ENCODE data around the gene PACRG.

The PACRG gene

DNA sequence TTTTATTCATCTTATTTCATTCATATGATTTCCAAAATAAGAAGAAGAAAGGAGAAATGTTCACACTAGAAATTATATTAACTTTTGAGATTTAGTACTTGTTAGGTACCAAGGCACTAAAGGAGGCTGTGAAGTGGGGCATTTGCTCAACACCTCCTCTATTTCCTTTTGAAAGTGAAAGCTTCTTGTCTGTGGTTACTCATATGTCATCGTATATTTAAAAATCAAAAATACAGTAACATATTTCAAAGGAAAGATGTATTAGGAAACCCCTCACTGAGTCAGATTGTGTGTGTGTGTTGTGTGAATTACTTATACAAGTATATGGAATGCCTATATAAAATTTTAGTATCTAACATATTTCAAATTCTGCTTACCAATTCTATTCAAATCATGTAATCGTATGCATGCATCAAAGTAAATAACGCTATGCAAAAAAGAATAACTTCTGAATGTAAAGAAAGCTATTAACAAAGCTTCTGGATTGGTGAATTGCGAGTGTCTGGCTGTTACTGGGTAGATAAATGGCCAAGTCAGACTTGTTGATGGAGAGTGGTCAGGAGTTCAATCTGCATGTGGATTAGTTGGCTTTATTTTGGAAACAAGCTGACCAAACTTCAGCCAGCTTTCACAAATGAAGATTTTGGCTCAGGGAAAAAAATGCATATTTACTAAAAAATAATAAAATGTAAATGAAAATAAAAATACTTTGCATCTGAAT is 70.9 kb downstream of the PACRG start:
- DNase-seq: no peak

DNA sequence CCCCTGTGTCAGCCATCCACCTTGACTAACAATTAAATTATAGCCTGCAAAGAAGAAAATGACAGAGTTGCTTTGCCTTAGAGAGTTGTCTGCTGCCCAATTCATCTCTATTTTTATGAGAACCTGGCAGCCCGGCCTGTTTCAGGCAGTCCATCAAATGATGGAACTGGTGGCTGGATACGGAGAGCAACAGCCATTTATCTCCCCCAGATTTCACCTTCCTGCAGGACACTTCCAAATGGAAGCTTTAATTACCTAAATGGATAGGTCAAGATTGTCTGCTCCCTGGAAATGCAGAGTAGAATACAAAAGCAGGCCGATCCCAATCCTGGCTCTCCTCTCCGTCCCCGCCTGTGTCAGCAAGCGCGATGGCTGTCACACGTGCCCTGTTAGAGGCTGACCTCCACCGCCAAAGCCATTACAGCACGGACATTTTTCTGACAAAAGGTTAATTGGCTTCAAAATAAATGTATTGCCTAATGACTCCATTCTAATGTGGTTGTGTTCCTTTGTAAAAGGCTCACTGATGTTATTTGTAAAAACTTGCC is 86.7 kb downstream of the PACRG start:
- no peak for DNase-seq

DNA sequence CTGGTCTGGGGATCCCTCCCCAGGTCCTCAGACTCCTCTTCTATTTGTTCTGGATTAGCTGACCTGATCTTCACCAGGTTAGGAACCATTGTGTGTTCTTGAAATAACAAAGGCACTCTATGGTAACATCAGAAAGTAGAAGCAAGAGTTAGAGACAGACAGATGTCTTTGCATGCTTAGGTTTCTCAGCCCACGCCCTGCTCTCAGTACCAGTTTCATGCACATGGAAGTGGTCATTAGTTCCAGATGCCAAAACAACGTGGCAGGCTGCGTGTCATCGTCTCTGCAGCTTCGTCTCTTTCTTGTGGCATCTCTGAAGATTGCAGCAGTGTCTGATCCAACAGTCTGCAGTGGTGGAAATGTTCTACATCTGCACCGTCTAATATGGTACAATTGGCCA is 89.4 kb downstream of the PACRG start:
- no peak for DNase-seq

DNA sequence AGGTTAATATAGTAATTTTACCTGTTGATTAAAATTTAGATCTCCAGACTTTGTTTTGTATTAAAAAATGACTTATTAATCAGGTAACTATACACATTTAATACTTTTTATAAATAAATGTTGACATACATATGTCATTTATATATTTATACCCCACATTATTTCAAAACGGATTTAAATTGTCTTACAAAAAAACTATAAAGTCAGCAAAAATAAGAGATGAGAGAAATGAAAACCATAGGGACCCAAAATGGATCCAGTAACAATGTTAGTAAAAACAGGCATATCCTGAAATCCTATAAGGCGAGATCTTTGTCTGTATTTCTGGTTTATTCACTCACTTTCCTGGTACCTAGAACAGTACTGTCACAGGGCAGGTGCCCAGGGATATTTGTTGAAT is 91.5 kb downstream of the PACRG start:
- DNase-seq: no peak

DNA sequence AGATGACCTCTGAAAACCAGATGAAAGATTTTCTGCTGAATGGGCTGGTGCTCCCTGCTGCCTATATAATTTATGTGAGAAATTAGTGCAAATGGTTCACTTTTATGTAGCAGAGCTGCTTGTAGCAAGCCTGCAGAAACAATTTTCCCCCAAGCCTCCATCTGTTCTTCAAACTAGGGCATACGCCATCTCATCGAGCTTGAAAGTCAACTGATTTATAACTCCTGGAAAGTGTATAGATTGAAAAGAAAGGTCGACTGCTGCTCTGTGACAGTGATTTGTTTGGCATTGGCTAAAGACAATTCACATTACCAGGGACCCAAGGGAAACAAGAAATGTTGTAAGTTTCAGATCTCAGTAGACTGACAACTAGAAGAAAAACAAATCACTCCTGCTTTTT is 93.3 kb downstream of the PACRG start:
- DNase-seq: no peak

DNA sequence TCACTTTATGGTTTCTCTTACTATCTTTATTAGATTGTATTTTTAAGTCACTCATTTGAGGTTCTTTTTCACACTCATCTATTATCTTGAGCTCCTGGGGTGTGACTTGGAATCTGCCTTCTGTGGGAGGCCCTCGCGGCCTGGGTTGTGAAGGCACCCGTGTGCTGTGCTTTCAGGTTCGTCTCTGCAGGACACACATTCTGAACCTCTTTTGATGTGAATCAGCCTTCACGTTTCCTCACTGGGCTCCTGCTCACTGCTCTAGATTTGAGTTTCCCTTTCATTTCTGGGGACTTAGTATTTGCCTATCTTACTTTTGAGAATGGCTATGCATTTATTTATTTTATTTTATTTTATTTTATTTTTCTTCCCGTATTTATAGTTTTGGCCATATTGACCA is 97.8 kb downstream of the PACRG start:
- no peak for DNase-seq

DNA sequence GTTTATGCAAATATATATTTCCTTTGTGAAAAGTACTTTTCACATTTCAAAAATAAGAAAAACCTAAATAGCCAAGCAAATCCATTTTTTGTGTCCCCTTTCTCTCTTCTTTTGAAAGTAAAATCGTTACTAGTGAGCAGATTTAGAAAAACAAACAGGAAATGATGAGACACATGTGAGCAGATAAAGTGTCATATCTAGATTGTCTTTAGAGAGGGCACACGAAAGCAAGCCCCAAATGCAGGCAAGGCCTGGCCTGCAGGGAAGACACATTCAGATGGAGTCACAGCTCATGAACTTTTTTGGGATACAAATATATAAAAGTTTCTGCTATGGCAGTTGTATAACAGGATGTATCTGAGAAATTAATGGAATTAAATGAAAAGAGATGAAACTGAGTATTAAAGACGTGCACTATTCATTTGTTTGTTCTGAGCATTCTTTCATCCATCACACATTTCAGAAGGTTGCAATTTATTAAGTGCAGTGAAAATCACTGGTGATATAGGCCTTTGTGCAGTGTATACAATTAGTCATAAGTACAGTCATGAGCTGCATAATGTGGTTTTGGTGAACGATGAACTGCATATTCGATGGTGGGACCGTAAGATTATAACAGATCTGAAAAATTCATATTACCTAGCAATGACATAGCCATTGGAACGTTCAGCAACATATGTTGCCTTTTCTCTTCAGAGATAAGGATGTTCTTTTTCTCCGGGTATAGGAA is 101.4 kb downstream of the PACRG start:
- no peak for DNase-seq

DNA sequence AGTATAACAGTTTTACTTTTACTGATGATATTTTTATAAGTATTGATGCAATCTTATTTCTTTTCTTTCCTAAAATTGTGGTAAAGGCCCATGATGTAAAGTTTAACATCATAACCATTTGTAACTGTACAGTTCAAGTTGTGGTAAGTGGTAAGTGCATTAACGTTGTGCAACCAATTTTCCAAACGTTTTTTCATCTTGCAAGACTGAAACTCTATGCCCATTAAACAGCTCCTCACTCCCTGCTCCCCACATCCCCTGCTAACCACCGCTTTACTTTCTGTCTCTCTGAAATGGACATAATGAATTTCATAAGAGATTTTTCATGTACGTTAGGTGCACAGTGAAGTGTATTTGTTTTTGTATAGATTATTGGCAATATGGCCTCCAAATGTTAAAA is 106.0 kb downstream of the PACRG start:
- DNase-seq: no peak

DNA sequence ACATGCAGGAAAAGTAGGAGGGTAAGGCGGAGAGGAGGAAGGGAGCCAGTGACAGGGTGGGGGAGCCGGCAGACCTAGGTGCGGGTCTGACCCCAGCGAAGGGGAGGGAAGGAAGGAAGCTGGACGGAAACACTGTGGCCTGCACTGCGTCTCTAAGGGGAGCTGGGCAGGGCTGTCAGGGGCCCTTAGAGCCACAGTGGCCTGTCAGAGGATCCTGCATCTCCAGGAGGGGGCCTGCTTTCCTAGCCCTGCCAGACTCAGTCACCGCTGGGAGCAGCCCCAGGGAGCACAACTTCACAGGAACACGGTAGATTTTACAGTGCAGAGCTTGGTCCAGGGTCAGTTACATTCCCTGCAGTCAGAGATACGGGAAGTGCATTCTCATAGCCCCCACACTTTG is 118.2 kb downstream of the PACRG start:
- no peak for DNase-seq

DNA sequence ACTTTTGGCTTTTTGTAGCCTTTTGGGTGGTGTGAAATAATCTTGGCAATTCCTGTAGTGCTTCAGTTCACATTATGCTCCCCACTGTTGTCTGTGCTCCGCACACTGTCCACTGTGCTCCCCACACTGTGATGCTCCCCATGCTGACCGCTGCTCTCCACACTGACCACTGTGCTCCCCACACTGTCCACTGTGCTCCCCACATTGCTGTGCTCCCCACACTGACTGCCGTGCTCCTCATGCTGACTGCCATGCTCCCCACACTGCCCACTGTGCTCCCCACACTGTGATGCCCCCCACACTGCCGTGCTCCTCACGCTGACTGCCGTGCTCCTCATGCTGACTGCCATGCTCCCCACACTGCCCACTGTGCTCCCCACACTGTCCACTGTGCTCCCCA is 118.9 kb downstream of the PACRG start:
- no peak for DNase-seq

DNA sequence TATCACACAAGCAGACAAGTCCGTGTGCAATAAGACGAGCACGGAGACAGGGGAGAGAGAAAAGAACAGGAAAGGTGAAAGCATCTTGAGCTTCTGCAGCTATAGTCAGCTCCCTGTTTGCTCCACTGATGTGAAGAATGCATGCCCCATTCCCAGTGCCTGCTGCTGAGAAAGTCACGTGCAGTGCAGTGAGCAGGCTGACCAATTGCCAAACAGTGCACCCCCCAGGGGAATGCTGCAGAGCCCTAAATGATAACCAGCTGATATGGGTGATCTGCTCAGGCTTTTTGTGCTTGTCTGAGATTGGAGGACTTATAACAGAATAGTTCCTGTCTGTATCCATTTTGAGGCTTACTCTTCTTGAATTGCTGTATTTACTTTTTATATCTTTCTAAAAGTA is 121.5 kb downstream of the PACRG start:
- DNase-seq: no peak

DNA sequence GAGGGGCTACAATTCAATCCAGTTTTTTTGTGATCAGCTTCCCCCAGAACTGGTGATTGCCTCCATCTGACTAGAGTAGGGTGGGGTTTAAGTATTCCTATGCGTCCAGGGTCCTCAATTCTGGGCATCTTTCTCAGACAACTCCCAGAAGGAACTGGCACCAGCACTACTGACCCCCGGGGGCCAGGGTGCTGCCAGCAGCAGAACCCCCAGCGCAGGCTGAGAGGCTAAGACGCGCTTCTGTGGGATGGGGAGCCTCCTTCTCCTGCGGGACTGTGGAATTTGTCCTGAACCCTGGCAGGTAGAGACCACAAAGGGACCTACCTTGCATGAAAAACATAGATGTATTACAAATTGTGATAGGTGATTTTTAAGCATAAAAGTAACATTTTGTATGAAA is 124.4 kb downstream of the PACRG start:
- DNase-seq: no peak

DNA sequence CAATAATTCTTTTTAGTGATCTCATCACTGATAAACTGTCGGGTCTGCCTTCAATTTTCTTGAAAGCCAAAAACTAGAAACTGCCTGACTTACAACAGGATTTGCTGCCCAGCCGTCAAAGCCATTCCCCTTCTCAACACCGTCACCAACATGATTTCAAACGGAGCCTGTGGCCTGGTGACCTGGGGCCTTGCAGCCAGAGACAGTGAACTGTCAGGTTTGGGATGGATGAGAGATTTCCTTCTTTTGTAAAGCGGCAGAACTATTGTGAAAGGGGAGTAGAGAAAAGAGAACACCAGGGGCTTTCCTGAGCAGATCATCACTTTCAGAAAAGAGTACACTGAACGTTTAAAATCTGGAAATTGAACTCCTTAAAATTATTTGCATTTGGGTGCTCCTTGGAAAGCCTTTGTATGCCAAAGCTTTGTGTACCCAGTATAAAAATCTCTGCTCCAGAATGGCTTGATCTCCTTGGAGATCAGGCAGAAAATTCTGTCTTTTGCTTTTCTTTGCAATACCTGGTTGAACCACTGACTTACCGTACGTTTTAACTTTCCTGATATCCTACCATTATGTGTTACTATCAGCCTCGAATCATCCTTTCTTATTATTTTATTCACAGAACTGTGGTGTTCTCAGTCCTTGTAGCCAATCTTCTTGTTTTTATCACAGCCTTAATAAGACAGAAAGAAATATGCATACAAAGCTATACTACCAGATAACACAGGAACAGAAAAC is 125.2 kb downstream of the PACRG start:
- no peak for DNase-seq

DNA sequence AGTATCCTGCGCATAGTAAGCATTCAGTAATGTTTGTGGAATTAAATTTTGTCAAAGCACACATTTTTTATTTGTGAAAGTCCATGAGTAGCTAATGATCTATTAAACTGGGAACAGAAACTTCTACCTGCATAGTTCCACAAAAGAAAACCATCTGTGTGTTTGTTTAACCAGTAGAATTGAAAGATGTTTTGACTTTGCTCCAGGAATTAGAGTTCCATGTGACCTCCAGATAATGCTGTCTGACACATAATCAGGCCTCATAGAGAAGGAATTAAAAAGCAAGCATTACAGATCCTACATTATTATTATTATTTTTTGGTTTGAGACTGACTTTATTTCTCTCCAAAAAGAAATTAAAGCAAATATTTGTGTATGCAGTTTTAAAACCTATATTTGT is 126.5 kb downstream of the PACRG start:
- no peak for DNase-seq

DNA sequence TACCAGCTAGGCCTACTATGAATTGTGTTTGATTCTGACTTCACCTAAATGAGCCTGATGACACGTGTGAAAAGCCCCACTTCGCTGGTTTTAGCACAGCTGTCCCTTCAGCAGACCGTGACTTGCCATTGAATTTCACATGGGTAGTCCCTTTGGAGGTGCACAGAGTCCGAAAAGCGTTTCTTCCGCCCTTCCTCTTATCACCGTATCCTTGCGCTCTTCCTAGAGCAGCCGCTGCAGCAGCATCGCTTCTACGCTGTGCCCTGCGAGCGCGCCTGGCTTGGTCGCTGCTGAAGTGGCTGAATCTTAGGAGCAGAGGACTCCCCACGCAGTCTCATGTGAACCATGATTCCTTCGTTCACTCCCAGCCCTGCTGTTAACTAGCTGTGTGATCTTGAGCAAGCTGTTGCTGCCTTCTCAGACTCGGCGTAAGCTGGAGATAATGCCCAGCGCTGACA is 127.0 kb downstream of the PACRG start:
- no peak for DNase-seq

DNA sequence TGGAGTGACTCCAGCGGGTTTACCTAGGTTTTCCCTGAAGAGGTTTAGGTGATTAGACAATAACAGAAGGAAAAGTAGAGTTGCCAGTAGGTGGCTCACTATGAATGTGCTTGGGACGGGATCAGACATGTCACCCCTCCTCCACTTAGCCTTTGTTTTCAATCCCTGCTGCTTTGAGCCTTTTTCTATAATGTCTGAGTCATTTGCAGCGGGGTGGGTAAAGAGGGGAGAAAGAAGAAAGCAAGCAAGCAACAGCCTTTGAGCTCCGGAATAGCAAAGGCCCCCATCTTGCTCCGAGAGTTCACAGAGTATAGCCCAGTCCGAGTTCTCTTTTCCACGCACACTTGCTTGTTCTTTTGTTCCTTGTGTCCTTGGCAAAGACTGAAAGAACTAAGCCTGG is 129.1 kb downstream of the PACRG start:
- peak; percentile 67 for DNase-seq

DNA sequence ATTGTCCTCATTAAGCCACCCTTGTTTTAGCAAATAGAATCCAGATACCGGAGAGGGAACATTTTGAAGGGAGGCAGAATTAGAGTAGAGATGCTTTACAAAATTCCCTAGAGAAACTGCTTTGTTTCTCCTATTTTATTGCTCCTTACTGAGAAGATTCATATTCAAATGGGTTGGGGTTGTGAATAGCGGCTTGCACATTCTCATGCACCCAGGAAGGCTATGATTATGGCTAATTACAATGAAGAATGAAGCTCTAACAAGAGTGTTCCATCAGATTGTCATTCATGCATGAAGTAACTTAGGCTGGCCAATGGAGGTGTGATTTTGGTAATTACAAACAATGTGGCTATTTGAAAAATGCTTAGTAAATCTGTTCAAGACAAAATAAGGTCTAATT is 129.6 kb downstream of the PACRG start:
- no peak for DNase-seq

DNA sequence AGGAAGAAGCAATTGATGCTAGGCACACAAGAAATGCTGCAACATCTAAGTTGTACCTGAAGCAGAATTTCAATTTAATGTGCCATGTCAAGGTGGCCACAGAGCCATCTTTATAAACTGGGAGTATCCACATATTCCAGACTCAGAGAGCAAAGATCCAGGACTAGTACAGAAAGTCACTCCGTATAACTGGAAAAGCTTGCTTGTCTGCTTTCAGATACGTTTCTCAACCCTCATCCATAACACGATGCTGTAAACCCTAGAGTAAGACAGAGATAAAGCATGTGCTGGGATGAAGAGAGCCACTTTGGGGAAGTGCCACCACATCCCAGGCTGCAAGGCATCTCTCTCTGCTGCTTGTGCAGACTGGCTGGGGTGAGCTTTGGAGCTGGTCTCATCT is 134.7 kb downstream of the PACRG start:
- DNase-seq: no peak

DNA sequence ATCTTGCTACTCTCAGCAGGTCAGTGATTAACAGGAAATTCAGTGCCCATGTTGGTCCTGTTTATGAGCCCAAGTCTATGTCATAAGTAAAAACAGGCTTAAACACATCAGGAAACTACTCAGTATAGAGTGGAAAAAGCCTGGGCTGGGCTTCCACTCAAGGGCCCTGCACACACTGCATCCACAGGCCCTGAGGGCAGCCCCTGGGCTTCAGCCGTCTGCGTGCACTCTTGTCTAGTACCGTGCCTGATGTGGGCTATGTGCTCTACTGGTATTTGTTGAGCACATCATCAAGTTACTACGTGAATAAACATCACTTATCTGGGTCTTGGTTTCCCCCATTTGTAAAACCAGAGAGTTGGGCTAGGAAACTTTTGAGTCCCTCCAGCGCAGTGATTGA is 135.2 kb downstream of the PACRG start:
- DNase-seq: no peak

DNA sequence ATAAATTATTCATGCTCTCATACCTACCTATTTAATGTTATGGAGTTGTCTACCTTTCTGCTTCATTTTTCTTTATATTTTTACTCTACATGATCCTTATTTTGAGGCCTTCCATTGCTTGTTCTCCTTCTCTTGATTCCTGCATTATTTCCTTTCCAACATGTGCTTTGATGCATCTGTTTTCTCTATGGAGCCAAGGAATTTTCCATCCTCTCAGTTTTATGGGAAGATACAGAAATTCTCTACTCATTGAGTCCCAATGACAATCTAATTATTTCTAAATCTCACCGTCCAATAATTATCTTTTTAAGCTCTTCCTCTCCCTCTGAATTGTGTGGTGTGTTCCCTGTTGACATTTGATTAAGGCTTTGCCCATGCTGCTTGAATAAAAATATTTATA is 136.0 kb downstream of the PACRG start:
- DNase-seq: no peak

DNA sequence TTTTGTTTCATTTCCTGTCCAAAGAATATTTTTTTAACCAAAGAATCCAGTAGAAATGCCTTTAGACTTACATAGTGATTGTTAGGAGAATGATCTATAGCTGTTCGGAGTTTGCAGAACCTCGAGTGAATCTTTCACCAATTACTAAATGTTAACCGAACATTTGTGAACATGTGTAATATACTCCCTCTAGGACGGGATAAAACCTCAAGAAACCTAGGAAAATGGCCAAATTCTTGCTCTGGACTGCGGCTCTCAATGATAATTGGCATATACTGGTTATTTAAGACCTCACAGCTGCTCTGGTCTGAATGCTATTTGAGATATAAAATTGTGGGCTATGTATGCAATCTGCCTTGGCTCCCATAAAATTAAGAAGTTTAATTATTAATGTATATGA is 137.1 kb downstream of the PACRG start:
- DNase-seq: no peak

DNA sequence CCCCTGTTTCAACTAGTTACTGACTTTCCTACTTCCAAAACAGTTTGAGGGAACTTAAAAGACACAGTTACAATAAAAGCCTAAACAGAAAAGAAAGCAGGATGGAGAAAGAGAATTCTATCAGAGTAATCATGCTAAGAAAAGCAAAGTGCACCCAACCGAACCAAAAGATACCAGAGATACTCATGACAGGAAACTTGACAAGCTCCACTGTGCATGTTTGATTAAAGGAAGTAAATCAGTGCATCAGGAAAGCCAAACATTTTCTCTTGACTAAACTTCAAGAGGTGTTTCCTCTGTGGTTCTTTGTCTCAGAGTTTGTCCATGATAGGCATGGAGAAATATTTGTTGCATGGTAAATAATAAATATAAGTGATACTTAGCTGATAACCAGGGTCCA is 138.9 kb downstream of the PACRG start:
- no peak for DNase-seq

DNA sequence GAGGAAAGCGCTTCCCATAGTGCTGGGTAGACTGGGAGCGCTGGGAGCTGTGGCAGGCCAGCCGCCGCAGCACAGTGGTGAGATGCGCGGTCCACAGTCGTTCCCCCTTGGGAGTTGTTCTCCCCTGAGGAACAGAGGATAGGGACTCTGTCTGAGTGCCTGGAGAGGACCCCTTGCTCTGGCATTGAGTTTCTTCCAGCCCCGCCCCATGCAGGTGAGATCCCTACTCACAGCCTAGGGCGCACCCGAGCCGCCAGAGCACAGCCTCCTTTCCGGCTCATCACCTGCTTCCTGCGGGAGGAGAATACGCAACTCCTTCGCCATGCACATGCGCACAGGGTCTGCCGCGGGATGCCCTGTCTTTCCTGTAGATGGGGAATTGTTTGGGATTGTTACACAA is 140.6 kb downstream of the PACRG start:
- no peak for DNase-seq

DNA sequence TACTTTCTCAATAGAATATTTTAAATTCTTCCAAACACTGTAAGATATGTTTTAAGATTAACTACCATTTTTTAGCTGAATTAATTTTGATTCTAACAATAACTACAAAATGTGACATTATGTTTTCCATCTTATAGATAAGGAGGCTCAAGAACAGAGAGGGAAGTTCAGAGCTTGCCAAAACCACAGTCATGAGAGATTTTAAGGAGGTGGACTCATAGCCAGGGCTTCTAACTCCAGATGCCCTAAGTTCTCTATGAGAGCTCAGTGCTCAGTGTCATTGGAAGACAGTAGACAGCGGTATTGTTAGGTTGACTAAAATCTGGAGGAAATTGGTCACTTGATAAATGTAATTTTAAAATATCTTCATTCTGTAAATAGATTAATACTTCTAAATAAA is 144.2 kb downstream of the PACRG start:
- no peak for DNase-seq

All from HCEC 1CT (cell line).